GM20431 (cell line): ENCODE measurements around the gene ARHGEF3.

Source experiments
- in situ Hi-C: fragments of 300-500 bp; cut with MseI, MboI; formaldehyde crosslinking; loops from one replicate; pipeline ENCODE4 v1.15.0; 2020; ENCODE audit warnings: low sequenced_read_pairs; ENCODE audit not compliant: unreplicated experiment

Gene ARHGEF3

DNA sequence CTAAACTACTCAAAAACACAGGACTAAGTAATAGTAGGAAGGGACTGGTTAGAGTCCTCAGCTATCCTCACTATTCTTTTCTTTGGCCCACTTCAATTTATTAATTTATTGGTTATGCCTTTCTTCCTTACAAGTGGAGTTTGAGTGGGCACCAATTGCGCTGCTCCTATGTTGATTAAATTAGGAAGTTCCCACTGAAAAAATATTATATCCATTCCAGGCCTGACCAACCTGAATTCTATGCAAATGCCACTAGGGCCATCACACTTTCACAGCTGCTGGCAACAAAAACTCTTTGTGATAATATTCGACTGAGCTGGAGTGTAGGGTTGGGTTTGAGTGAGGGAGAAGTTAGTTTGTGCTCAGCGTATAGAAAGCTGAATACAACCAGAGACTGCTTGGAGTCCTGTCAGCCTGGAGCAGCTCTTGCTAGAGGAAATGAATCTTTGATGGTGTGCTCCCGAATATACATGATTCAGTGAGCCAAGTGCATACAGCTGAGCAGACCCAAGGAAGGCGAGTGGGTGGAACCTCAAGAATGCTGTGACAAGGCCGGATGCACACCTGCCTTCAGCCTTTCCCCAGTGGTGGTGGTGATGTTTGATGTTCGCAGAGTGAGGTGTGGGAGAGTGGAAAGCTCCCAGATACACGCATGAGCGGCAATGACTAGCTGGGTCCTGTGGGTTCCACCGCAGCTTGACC is 1.5 kb downstream of the ARHGEF3 start:
- in situ Hi-C loops: loop anchor here (5.0 to 25.0 kb wide), 2 partner anchors 98 to 187 kb away; no protein-coding TSS in a partner anchor

DNA sequence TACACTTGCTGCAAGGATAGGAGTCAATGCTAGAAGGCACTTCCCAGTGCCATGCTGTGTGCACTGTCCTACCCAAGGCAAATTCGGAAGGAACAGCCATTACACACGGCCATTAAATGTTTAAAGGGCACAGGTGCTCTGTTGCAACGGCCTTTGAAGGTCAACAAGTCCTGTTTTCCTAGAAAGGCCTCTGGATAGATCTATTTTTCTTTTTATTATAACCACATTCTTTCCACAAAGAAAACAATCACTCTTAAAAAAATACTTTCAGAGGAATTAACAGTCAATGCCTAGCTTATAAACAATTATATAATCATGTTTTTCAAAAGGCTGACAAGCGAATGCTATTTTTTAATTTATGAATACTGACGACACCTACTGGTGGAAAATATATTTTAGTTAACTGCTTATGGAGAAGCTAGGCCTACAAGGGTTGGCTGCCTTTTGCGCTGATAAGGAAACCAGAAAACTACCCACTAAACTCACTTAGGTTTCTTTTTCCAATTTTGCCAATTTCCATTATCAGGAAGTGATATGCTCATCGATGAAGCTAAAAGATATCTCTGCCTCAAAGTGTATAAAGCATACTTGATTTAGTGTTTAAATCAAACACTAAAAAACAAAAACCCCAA is 2.4 kb downstream of the ARHGEF3 start:
- in situ Hi-C loops: no loop called here

DNA sequence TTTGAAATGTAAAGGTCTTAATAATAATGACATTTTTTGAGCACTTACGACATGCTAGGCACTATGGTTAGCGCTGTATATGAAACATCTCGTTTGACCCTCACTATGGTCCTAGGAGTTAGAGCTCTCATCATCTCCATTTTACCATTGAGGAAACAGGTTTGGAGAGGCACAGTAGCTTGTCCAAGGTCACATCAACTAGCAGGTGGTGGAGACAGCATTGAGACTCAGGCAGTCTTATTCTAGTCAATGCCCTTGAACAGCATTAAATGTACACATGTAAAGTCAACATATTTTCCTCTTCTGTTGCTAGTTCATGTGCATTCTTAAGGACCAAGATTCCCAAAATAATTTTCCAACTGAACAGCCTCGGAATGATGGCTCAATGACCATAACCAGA is 4.8 kb downstream of the ARHGEF3 start:
- in situ Hi-C loops: no loop called here

DNA sequence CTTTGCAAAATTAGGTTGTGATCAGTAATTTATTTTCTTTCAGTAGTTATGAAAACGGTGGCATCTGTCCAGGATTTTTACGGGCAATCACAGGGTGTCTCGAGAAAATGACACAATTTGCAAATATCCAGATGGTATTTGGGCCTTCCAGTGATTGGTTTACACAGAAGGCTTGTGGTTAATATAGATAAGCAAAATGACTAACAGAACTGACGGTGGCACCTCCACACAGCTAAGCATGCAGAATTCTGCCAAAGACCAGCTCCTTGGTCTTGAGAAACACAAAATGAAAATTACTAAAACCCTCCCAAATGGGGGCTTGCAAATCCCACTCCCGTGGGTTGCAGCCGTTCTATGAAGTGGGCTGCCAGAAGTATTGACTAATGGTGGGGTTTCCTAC is 5.5 kb downstream of the ARHGEF3 start:
- in situ Hi-C loops: no loop called here

- in situ Hi-C loops: no loop called here
These were observed 5.9 kb downstream of the ARHGEF3 start for GRCh38 chr3:56795829-56796185.

DNA sequence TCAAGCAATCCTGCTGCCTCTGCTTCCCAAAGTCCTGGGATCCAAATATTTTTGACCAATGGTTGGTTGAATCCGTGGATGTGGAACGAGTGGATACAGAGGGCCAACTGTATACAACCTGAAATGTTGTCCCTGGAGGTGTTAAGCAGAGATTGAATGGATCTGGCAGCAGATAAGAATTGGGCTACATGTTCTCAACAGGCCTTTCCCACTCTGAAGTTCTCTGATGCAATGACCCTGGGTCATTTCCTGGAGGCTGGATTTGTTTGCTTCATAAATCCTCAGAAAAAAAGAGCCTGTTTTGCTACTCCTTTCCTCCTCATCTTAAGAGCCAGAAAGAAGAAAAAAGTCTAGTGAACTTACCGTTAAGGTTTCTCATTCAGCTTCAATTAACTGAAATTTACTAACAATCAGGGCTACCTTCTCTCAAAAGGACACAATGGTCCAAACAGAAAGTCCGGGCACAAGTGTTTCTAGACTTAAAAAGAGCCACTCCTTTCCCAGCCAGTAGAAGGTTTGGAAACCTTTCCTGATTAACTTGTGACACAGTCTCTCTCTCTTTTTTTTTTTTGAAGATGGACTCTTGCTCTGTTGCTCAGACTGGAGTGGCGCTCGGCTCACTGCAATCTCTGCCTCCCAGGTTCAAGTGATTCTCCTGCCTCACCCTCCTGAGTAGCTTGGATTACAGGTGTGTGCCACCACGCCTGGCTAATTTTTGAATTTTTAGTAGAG is 6.5 kb downstream of the ARHGEF3 start:
- in situ Hi-C loops: no loop called here

DNA sequence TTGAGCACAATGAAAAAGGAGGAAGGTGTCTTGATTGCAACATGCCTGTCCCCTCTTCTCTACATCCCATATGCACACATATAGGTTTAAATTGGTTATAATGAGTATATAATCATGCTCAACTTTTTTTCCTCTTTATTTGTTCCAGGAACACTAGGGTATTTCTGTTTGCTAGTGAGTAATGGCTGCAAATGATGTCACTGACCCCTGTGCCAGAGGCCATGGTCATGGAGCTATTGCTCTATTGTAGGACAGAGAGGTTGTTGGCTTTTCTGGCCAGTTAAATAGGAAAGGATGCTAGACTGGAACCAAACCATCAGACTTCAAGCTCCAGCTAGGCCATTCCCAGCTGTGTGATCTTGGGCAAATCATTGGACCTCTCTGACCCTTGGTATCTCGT is 9.6 kb downstream of the ARHGEF3 start:
- in situ Hi-C loops: no loop called here

GRCh38 chr3:56790016-56790821 is 11.5 kb downstream of the ARHGEF3 start:
- in situ Hi-C loops: no loop called here

GRCh38 chr3:56789076-56789475 is 12.7 kb downstream of the ARHGEF3 start:
- in situ Hi-C loops: no loop called here

GRCh38 chr3:56788521-56788920 is 13.2 kb downstream of the ARHGEF3 start:
- in situ Hi-C loops: no loop called here

GRCh38 chr3:56787784-56788256 is 13.9 kb downstream of the ARHGEF3 start:
- in situ Hi-C loops: no loop called here

DNA sequence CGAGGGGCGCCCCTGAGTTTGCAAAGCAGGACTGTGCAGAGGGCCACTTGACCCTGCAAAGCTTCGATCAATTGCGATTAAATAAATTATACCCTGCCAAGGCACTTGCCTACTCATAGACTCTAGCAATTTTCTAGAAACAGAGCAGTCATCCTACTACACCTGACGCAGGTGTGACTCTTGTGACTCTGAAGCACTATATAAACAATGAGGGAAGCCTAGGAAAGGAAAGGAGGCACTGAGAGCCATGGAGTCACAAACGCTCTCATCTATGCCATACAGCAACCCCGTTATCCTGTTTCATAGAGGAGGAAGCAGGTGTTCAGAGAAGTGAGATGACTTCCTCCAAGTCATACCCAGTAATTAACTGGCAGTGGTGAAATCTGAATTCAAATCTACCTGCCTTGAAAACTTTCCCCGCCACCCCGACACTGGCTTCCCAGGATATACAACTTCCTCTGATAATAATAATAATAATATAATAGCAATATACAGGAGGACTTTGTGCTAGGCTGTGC is 14.4 kb downstream of the ARHGEF3 start:
- in situ Hi-C loops: no loop called here

- in situ Hi-C loops: no loop called here
These were observed 16.2 kb downstream of the ARHGEF3 start for GRCh38 chr3:56785499-56785898.

- in situ Hi-C loops: no loop called here
These were observed 17.2 kb downstream of the ARHGEF3 start for GRCh38 chr3:56784448-56785001.

GRCh38 chr3:56783644-56784447 is 17.9 kb downstream of the ARHGEF3 start:
- in situ Hi-C loops: no loop called here

DNA sequence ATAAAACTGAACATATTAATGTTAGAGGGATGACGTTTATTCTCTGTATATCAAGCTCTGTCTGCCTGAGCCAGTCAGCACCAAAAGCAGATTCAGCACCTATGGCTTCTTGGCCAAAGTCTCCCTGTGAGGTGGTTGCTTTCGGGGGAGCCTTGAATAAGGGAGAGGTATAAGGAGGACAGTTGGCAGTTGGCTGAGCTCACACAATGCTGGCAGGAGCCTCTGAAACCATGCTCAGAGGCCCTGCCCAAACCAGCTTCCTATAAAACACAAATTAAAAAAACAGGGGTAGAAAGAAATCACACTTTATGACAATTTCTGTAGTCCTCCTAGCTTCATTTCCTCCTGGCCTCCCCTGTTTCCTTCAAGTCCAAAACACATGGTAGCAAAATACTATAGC is 18.8 kb downstream of the ARHGEF3 start:
- in situ Hi-C loops: no loop called here

DNA sequence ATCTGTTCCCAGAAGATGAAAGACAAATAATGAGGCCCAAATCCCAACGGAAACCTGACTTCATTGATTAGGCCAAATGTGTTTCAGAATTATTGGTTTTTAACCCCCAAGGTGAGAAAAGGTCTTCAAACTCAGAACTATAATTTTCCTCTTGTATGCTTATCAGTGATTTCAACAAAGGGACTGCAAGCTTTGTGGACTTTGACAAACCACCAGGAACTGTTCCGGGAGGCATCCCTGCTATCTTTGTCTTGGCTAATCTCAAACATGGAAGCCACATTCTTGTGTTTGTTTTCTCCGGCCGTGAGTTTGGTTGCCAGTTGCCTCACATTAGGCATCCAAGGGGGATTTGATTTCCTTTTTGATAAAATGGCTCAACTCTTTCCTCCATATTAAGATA is 19.5 kb downstream of the ARHGEF3 start:
- in situ Hi-C loops: no loop called here

DNA sequence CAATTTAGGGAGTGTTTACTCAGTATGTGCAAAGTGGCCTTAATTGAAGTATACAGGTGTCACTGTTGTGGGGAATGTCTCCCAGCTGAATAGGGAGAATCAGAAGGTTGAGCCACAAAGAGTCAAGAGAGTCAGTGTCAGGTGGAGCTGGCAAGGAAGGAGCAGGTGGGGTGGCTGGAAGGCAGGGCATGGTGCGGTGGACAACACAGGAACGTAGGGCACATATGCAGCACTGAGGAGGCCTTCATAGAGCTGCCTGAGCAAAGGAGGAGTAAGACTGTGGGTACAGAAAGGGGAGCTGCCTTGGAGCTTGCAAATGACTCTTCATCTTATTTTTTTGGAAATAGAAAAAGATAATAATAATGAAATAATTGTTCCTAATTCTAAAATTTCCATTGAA is 20.0 kb downstream of the ARHGEF3 start:
- in situ Hi-C loops: no loop called here

- in situ Hi-C loops: no loop called here
These were observed 20.8 kb downstream of the ARHGEF3 start for GRCh38 chr3:56780936-56781335.
